ENCODE data around the gene LIAS.
"Not testable (repeated sequence)": the region's sequence is repeated elsewhere in the genome, so short reads cannot be mapped to it uniquely, and the experiment has no call there.

LIAS gene

GRCh38 chr4:39502019-39502663, 43.3 kb downstream of the LIAS start:
- no peak for DNase-seq

GRCh38 chr4:39502664-39503035, 43.8 kb downstream of the LIAS start:
- not testable (repeated sequence) for DNase-seq

- DNase-seq, result no peak
These were observed 45.7 kb downstream of the LIAS start for GRCh38 chr4:39504538-39504937.

GRCh38 chr4:39505581-39505980, 46.7 kb downstream of the LIAS start:
- no peak for DNase-seq

DNA sequence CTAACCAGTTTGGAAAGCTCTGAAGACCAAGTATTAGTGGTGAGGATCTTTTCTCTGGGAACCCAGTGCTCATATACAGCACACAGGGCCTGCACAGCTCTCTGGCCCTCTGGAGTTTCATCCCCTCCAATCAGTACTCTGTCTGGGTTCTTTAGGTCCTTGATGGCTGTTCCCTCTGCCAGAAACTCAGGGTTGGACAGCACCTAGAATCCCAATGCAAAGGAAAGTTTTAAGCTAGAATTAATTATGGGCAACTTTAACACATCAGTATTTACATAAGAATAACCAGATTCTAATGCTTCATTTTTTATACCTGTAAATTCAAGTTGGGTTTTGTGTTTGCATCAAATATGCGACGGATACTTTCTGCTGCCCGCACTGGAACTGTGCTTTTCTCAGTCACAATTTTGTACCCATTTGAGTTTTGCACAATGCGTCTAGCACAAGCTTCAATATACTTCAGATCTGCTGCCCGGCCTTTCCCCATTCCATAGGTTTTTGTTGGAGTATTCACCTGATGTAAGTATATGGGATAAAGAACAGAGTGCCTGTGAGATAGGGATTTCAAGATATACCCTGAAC, 51.6 kb downstream of the LIAS start:
- no peak for DNase-seq

DNA sequence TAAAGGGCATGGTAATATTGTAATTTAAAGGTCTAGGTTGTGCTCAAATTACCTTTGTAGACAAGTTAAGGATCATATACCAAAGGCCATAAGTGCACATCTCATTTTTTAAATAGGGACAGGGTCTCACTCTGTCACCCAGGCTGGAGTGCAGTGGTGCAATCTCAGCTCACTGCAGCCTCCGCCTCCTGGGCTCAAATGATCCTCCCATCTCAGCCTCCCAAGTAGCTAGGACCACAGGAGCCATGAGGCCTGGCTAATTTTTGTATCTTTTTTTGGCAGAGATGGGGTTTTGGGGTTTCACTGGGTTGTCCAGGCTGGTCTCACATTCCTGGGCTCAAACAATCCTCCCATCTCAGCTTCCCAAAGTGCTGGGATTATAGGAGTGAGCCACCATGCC, 55.4 kb downstream of the LIAS start:
- not testable (repeated sequence) for DNase-seq

DNA sequence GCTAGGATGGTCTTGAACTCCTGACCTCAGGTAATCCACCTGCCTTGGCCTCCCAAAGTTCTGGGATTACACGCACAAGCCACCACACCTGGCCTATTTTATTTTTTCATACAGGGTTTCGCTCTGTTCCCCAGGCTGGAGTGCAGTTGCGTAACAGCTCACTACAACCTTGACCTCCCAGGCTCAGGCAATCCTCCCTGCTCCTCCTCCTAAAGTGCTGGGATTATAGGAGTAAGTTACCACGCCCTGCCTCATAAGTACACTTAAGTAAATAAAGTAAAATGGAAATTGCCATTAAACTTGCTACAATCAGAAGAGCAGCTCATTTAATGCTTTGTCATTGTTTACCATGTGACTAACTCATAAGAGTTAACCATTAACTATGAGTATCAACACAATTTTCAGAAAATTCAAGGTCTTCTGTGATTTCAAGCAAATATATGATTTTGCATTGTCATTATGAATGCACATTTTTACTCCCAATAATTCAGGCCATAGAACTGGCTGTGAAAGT, 56.1 kb downstream of the LIAS start:
- no peak for DNase-seq

GRCh38 chr4:39515669-39516401, 57.0 kb downstream of the LIAS start:
- not testable (repeated sequence) for DNase-seq

DNA sequence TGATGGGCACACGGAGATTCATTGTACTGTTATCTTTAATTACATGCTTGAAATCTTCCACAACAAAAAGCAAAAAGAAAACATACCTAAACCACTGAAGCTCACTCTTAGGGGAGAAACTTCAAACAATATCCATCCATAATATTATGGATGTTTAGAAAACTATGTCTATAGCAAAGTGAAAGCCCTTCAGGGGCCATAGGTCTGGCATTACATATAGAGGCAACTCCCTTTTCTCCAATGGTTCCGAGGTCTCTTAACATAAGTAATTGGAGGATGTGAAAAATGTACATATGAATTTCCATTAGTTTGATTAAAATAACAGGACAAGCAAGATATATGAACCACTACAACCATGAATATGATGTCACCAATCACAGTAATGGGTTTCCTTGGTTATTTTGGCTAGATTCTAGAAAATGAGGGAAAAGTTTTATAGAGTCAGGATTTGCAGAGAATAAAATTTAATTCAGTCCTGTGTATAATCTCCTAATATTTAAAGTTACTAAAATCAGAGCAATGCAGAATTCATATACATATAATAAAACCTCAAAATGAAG, 57.6 kb downstream of the LIAS start:
- DNase-seq, result no peak

GRCh38 chr4:39518484-39518883, 59.6 kb downstream of the LIAS start:
- no peak for DNase-seq

GRCh38 chr4:39521253-39521919, 62.5 kb downstream of the LIAS start:
- DNase-seq, result no peak

DNA sequence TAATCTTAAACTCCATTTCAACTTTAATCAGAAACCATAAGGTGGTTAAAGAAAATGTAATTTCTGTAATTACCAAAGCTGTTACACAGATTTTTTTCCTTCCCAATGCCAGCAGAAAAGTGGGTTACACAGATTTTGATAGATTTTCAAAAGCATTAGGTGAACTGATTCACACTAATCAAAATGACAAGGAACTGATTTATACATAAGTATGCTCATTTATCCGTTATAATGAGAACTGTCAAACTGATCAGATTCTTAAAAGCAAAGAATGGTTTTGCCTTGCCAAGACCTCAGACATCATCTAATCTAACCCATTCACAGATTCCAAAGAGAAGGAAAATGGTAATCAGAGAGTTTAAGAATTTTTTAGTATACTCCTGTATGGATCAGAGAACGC, 63.2 kb downstream of the LIAS start:
- no peak for DNase-seq

DNA sequence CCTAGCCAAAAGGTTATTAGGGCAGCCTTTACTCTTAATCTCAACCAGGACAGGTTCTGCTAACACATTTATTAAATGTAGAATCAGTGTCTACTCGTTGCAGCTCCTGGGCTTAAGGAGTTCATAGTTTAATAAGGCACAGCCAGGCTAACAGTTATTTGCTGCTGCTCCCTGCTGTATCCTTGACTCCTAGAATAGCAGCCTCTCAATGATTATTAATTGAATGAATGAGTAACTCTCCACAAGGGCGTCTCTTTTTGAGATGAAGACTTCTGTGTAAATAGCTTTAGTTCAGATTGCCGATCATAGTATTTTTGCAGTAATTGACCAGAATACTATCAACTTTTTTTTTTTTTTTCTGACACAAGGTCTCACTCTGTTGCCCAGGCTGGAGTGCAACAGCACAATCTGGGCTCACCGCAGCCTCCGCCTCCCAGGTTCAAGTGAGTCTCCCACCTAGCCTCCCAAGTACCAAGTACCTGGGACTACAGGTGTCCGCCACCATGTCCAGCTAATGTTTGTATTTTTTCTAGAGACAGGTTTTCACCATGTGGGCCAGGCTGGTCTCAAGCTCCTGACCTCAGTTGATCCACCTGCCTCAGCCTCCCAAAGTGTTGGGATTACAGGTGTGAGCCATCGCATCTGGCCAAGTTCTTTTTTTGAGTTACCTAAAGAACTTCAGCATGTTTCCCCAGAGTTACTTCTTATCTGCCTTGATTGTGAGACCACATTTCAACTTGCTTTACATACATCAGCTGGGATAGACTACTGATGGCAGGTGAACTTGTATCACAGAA, 65.5 kb downstream of the LIAS start:
- no peak for DNase-seq

GRCh38 chr4:39525822-39526690, 67.2 kb downstream of the LIAS start:
- no peak for DNase-seq

DNA sequence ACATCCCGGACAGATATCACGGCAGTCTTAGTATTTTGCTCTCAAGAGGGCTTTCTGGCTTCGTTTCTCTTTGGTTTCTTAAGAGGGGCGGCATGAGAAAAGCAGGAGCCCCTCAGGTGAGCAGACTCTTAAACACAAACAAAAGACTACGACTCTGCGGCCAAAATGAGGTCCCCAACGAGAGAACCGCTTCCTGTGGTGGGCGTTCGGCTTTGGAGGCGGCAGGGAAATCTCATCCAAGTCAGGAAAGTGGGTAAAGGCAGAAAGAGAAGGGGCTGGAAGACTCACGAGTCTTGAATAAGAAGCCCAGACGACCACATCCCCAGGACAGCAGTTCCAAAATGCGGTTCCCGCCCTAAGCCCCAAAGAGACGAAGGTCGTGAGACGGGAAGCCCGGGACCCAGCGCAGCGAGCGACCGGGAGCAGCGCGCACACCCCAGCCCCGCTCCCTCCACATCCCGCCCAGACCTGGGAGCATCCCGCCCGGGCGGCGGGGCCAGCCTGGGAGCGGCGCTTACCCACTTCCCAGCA, 68.0 kb downstream of the LIAS start:
- DNase-seq, result peak; percentile 20

DNA sequence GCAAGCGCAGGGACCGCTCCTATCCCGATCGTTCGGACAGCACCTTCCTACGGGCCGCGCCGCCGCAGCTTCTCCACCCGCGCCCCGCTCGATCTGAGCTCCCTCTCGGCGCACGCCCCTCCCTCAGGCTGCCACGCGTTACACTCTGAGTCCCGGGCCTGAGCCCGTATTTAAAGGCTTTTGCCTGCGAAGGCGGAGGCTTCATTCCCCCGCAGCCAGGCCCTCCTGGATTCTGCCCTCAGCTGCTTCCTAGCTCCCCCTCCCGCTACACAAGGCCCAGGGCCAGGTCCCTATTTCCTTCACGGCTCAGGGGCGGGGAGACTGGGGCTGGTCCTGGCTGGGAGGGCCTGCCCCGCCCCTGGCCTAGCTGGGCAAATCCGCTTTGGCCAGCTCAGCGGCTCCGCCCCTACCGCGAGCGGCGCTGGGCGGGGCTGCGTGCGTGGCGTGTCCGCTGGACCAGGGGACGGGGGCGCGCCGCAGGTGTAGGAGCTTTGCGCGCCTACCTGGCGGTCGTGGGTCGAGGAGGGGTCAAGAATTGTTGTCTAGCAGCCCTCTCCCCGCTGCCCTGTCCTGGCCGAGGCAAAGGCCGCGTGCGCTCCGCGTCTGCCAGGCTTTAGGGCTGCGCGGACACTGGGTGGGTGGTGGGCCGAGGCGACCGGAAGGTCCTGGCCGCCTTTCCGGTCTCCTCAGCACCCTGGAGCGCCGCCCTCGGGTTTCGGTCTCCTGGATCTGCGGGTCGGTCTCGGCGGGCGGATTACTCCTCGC, 68.6 kb downstream of the LIAS start, which contains the start of gene UGDH:
UGDH (minus strand) TSS at position 144 of the 765 bp plus-strand sequence. CDS start 5,927 bp downstream, outside the sequence.
- peak; percentile 93 for DNase-seq

GRCh38 chr4:39528061-39528465, 69.2 kb downstream of the LIAS start:
- DNase-seq, result no peak
